ENCODE data around the gene CACNB2. TPM values are rescaled to one million over a fixed set of nuclear protein-coding genes. Genes with fewer than 3 reads are reported as not detected.
A peak's percentile ranks its signal among the peaks of the same experiment; 100 is the strongest.

Gene CACNB2
- total and polyA plus RNA-seq, 4 experiments from 2014 or later: 0.36 to 0.81 TPM; not detected in 2

DNA sequence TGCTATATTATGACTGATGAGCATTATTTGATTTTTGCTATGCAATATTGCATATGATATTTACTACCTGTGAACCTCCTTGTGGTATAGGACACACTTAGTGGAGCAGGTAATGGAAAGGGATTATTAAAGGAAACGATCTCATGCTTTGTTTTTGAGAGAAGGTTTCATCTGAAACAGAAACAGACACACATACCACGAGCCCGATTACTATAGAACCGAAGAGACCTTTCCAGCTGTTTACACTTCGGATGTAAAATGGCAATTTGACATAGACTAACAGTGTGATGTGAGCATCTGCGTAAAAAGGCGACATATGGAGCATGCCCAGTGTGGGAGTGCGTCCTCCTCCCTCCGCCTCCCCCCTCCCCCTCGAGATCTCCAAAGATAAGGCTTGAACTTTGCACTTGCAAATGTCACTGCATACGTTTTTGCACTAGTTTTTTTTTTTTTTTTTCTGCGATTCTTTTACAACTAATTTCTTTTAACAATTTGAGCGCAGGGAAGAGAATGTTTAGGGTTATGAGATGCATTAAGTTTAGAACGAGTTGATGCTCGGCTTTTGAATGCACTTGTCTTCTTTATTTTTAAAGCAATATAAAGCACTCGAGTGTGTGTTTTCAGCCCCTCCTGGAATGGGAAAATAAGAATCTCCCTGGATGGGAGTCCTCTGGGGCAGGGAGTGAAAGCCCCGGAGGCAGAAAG, 260.1 kb downstream of the CACNB2 start:
- intact Hi-C loops (cut with micrococcal nuclease): no loop called here
- H3K4me3 Mint-ChIP-seq: peak overlapping the region; percentile 31 to 70 (median 60)
- no peaks in the 10 kb centered on the region for H3K27me3 ChIP-seq (ENCODE audit: insufficient read depth, low read length)
- peaks cover 6 to 10% (median 9%) of the 10 kb centered on the region in 4 donors for H3K4me1 Mint-ChIP-seq
- no peak overlapping the region for H3K4me3 ChIP-seq (ENCODE audit: low read length in 2 of 2)
- no peaks in the 10 kb centered on the region for H3K4me1 ChIP-seq (ENCODE audit: insufficient read depth, low read length)
- no peaks in the 10 kb centered on the region for H3K36me3 ChIP-seq (ENCODE audit: insufficient read depth, low read length)
- no peak overlapping the region for H3K27ac Mint-ChIP-seq
- DNase-seq: no peak
- no peak overlapping the region for H3K27ac ChIP-seq (ENCODE audit: low read depth, low read length)
- CTCF ChIA-PET (ENCODE audit: partially characterized antibody): no interaction called here
- peaks cover 0 to 3% (median 0%) of the 10 kb centered on the region in 8 donors for H3K9me3 Mint-ChIP-seq
- POLR2A ChIA-PET (ENCODE audit: partially characterized antibody): no interaction called here
- no peaks in the 10 kb centered on the region for H3K9me3 ChIP-seq (ENCODE audit: control insufficient read depth in 1 of 2, low read length in 2 of 2)
- H3K36me3 Mint-ChIP-seq: no peaks in the 10 kb centered on the region
- peaks cover 5 to 10% of the 10 kb centered on the region in 2 donors for H3K27me3 Mint-ChIP-seq

DNA sequence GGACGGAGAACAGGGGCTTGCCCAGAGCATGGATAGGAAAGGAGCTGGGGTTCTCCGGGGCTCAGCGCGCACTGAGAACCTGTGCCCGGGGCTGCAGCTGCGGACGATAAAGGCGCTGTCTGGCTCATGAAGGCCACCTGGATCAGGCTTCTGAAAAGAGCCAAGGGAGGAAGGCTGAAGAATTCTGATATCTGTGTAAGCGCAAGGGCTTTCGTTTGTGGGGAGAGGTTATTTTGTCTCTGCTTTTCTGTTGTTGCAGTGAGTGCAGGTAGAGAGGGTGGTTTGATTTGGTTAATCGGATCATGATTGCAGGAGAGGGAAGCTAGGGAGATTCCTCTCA, 260.7 kb downstream of the CACNB2 start:
- Mint-ChIP-seq H3K4me3 (peak overlapping the region in 5 of 8 donors; percentile 21 to 63 (median 45)), H3K36me3 (no peaks in the 10 kb centered on the region), H3K4me1 (peaks cover 6 to 10% (median 9%) of the 10 kb centered on the region in 4 donors), H3K9me3 (peaks cover 0 to 3% (median 0%) of the 10 kb centered on the region in 8 donors), H3K27me3 (peaks cover 5 to 10% of the 10 kb centered on the region in 2 donors), H3K27ac (no peak overlapping the region)
- Histone ChIP-seq H3K4me3 (ENCODE audit: low read length in 2 of 2) (no peak overlapping the region), H3K4me1 (ENCODE audit: insufficient read depth, low read length) (no peaks in the 10 kb centered on the region), H3K9me3 (ENCODE audit: control insufficient read depth in 1 of 2, low read length in 2 of 2) (no peaks in the 10 kb centered on the region), H3K36me3 (ENCODE audit: insufficient read depth, low read length) (no peaks in the 10 kb centered on the region), H3K27ac (ENCODE audit: low read depth, low read length) (no peak overlapping the region), H3K27me3 (ENCODE audit: insufficient read depth, low read length) (no peaks in the 10 kb centered on the region)
- POLR2A ChIA-PET (ENCODE audit: partially characterized antibody): no interaction called here
- CTCF ChIA-PET (ENCODE audit: partially characterized antibody): no interaction called here
- intact Hi-C loops (cut with micrococcal nuclease): no loop called here
- DNase-seq: no peak

DNA sequence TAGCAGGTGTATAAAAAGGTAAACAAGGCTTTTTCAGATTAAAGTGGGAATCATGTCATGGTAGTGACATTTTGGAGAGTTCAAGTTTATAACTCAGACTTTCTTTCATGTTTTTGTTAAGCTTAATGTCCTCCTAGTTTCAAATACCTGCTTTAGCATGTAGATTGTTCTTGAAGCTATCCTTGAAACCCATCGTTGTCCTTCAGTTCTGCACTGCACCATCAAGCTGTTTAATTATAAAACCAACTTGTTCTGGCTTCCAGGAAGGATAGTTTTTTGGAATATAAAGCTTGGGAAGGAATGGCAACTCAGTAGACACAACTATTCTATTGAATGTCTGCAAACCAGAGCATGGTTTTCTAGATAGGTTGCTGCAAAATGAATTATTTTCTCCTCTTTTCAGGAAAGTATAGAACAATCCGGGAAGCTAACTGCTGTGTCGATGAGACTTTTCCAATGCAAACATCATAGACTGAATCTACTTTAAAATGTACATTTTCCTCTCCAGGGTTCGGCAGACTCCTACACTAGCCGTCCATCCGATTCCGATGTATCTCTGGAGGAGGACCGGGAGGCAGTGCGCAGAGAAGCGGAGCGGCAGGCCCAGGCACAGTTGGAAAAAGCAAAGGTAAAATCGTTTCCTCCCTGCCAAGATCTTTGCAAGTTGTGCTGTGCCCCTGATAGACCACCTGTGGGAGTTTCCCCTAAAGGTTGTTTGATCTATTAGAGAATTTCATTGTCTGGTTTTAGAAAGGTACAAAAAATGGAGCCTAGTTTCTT, 261.4 kb downstream of the CACNB2 start:
- DNase-seq: no peak
- no peaks in the 10 kb centered on the region for H3K9me3 ChIP-seq (ENCODE audit: control insufficient read depth in 1 of 2, low read length in 2 of 2)

DNA sequence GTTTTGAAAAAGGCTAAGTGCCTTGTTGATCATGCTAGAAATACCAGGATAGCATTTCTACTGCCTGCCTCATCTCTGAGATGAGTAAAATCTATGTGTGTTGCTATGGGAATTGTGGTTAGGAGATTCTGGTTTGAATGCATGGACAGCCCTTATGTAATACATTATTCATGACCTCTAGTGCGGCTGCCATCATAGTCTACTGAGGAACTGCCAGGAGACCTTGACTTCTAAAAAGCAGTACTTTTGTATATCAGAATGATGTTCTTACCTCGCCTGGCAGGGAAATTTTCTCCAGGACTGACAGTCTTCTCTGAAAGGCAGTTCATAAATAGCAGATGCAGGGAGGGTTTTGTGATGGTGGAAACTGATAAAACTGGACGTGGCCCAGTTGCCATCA, 262.6 kb downstream of the CACNB2 start:
- H3K9me3 Mint-ChIP-seq: peaks cover 0 to 3% (median 0%) of the 10 kb centered on the region in 8 donors
- Histone ChIP-seq H3K4me1 (ENCODE audit: insufficient read depth, low read length) (no peaks in the 10 kb centered on the region), H3K27ac (ENCODE audit: low read depth, low read length) (no peak overlapping the region), H3K4me3 (ENCODE audit: low read length in 2 of 2) (no peak overlapping the region), H3K27me3 (ENCODE audit: insufficient read depth, low read length) (no peaks in the 10 kb centered on the region), H3K36me3 (ENCODE audit: insufficient read depth, low read length) (no peaks in the 10 kb centered on the region), H3K9me3 (ENCODE audit: control insufficient read depth in 1 of 2, low read length in 2 of 2) (no peaks in the 10 kb centered on the region)
- peaks cover 2 to 8% of the 10 kb centered on the region in 2 donors for H3K27me3 Mint-ChIP-seq
- intact Hi-C loops (cut with micrococcal nuclease): no loop called here
- POLR2A ChIA-PET (ENCODE audit: partially characterized antibody): no interaction called here
- H3K36me3 Mint-ChIP-seq: no peaks in the 10 kb centered on the region
- peaks cover 6 to 10% (median 9%) of the 10 kb centered on the region in 4 donors for H3K4me1 Mint-ChIP-seq
- no peak overlapping the region for H3K27ac Mint-ChIP-seq
- H3K4me3 Mint-ChIP-seq: no peak overlapping the region
- CTCF ChIA-PET (ENCODE audit: partially characterized antibody): no interaction called here
- DNase-seq: no peak

More for the DNA sequence above, 261.4 kb downstream of the CACNB2 start:
- intact Hi-C loops (cut with micrococcal nuclease): no loop called here
- Histone ChIP-seq H3K27ac (ENCODE audit: low read depth, low read length) (no peak overlapping the region), H3K27me3 (ENCODE audit: insufficient read depth, low read length) (no peaks in the 10 kb centered on the region), H3K4me3 (ENCODE audit: low read length in 2 of 2) (no peak overlapping the region), H3K4me1 (ENCODE audit: insufficient read depth, low read length) (no peaks in the 10 kb centered on the region), H3K36me3 (ENCODE audit: insufficient read depth, low read length) (no peaks in the 10 kb centered on the region)
- peaks cover 4 to 10% of the 10 kb centered on the region in 2 donors for H3K27me3 Mint-ChIP-seq
- H3K4me3 Mint-ChIP-seq: no peak overlapping the region
- H3K27ac Mint-ChIP-seq: no peak overlapping the region
- H3K36me3 Mint-ChIP-seq: no peaks in the 10 kb centered on the region
- CTCF ChIA-PET (ENCODE audit: partially characterized antibody): interaction anchor here (1.2 kb wide), 1 partner anchor 12 kb away, joined by 5 read pairs; no protein-coding TSS in a partner anchor
- H3K4me1 Mint-ChIP-seq: peaks cover 6 to 10% (median 9%) of the 10 kb centered on the region in 4 donors
- peaks cover 0 to 3% (median 0%) of the 10 kb centered on the region in 8 donors for H3K9me3 Mint-ChIP-seq
- POLR2A ChIA-PET (ENCODE audit: partially characterized antibody): no interaction called here

DNA sequence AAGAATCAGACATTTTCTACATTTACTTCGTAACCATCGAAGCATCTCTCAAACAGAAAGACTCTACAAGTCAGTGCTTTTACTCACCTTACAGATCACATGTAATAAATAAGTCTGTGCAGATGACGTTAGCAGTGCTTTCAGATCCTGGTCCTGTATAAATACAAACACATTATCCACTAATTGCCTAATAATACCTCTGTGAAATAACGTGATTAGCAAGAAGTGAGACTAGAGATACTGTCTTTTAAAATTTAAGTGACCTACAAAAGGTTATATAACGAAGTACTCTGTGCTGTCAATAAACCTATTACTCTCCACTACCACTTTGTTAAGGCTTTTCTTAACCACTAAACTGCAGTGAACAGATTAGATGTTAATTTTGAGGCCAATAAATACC, 264.3 kb downstream of the CACNB2 start:
- Mint-ChIP-seq H3K4me1 (peaks cover 6 to 10% (median 9%) of the 10 kb centered on the region in 4 donors), H3K27me3 (peaks cover 2 to 6% of the 10 kb centered on the region in 2 donors), H3K9me3 (peaks cover 0 to 3% (median 0%) of the 10 kb centered on the region in 8 donors), H3K4me3 (no peak overlapping the region), H3K36me3 (no peaks in the 10 kb centered on the region), H3K27ac (no peak overlapping the region)
- Histone ChIP-seq H3K27ac (ENCODE audit: low read depth, low read length) (no peak overlapping the region), H3K4me1 (ENCODE audit: insufficient read depth, low read length) (no peaks in the 10 kb centered on the region), H3K36me3 (ENCODE audit: insufficient read depth, low read length) (no peaks in the 10 kb centered on the region), H3K4me3 (ENCODE audit: low read length in 2 of 2) (no peak overlapping the region), H3K9me3 (ENCODE audit: control insufficient read depth in 1 of 2, low read length in 2 of 2) (no peaks in the 10 kb centered on the region), H3K27me3 (ENCODE audit: insufficient read depth, low read length) (no peaks in the 10 kb centered on the region)
- CTCF ChIA-PET (ENCODE audit: partially characterized antibody): no interaction called here
- DNase-seq: no peak
- POLR2A ChIA-PET (ENCODE audit: partially characterized antibody): no interaction called here
- intact Hi-C loops (cut with micrococcal nuclease): no loop called here

DNA sequence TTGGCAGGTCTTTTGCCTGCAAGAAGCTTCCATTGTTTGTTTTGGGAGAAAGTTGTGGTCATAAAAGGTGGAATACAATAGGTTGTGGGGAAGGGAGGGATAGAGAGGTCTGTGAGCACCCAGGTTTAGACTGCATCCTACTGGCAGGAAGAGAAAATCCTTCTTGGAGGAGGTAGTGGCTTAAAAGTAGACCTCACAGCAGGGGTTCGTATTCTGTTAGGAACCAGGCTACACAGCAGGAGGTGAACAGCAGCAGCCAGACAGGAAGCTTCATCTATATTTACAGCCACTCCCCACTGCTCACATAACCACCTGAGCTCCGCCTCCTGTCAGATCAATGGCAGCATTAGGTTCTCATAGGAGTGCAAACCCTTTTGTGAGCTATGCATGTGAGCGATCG, 265.9 kb downstream of the CACNB2 start:
- intact Hi-C loops (cut with micrococcal nuclease): no loop called here
- ChIA-PET CTCF (ENCODE audit: partially characterized antibody) (no interaction called here), POLR2A (ENCODE audit: partially characterized antibody) (no interaction called here)
- no peak overlapping the region for H3K4me3 Mint-ChIP-seq
- H3K27ac ChIP-seq (ENCODE audit: low read depth, low read length): no peak overlapping the region
- no peaks in the 10 kb centered on the region for H3K4me1 Mint-ChIP-seq
- H3K27me3 Mint-ChIP-seq: peaks cover 2 to 4% of the 10 kb centered on the region in 2 donors
- no peaks in the 10 kb centered on the region for H3K4me1 ChIP-seq (ENCODE audit: insufficient read depth, low read length)
- no peaks in the 10 kb centered on the region for H3K36me3 ChIP-seq (ENCODE audit: insufficient read depth, low read length)
- no peak overlapping the region for H3K4me3 ChIP-seq (ENCODE audit: low read length in 2 of 2)
- no peaks in the 10 kb centered on the region for H3K27me3 ChIP-seq (ENCODE audit: insufficient read depth, low read length)
- no peak overlapping the region for H3K27ac Mint-ChIP-seq
- H3K9me3 Mint-ChIP-seq: peaks cover 0 to 3% (median 0%) of the 10 kb centered on the region in 8 donors
- H3K36me3 Mint-ChIP-seq: no peaks in the 10 kb centered on the region
- no peak for DNase-seq
- no peaks in the 10 kb centered on the region for H3K9me3 ChIP-seq (ENCODE audit: control insufficient read depth in 1 of 2, low read length in 2 of 2)

DNA sequence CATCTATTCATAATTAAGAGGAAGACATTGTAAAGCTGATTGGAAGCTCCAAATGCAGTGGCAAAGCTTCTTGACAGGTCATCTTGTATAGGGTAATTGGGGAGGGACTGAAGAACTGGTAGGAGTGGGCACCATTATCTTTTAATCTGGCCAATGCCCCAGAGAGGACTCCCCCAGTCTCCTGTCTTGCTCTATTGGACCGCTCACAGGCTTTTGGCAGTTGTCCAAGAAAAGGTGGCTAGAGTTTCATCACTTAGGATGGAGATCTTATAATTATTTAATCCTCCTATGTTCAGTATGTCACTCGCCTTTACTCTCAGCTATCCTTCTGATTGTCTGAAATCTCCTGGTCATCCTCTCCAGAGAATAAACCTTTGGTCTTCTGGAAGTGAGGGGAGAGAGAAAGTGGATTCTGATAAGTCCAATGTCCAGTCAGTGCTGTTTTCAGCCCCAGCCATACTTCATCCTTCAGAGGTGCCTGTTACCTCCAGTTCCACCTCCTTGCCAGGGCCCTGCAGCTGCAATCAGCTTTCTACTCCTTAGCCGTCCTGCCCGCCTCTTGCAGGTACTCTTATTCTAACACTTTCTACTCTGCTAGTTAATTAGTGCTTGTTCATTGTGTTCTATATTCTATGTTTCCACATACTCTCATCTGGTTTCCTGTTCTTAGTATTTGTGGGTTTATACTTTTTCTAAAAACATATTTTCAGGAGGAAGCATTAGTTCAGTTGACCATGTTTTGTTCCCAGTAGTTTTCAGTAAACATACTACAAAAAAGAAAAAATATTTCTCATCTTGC, 269.6 kb downstream of the CACNB2 start:
- H3K36me3 Mint-ChIP-seq: no peaks in the 10 kb centered on the region
- POLR2A ChIA-PET (ENCODE audit: partially characterized antibody): no interaction called here
- no peaks in the 10 kb centered on the region for H3K4me1 ChIP-seq (ENCODE audit: insufficient read depth, low read length)
- intact Hi-C loops (cut with micrococcal nuclease): no loop called here
- peaks cover 0 to 2% of the 10 kb centered on the region in 2 donors for H3K27me3 Mint-ChIP-seq
- no peaks in the 10 kb centered on the region for H3K4me1 Mint-ChIP-seq
- H3K36me3 ChIP-seq (ENCODE audit: insufficient read depth, low read length): no peaks in the 10 kb centered on the region
- H3K9me3 Mint-ChIP-seq: peaks cover 0 to 1% (median 0%) of the 10 kb centered on the region in 8 donors
- no peak overlapping the region for H3K27ac Mint-ChIP-seq
- H3K4me3 ChIP-seq (ENCODE audit: low read length in 2 of 2): no peak overlapping the region
- no peaks in the 10 kb centered on the region for H3K9me3 ChIP-seq (ENCODE audit: control insufficient read depth in 1 of 2, low read length in 2 of 2)
- H3K27me3 ChIP-seq (ENCODE audit: insufficient read depth, low read length): no peaks in the 10 kb centered on the region
- no peak overlapping the region for H3K27ac ChIP-seq (ENCODE audit: low read depth, low read length)
- H3K4me3 Mint-ChIP-seq: no peak overlapping the region
- DNase-seq: no peak
- CTCF ChIA-PET (ENCODE audit: partially characterized antibody): no interaction called here
